ENCODE measurements around the gene ANTKMT. TPM values are rescaled to one million over a fixed set of nuclear protein-coding genes. Genes with fewer than 3 reads are reported as not detected.

ANTKMT gene
- total RNA-seq, 4 donors from 2014 or later: 43.7 to 98.7 (median 78.6) TPM

GRCh38 chr16:732332-732731 is 11.4 kb downstream of the ANTKMT start:
- Histone ChIP-seq H3K4me1 (peaks cover 0 to 21% (median 16%) of the 10 kb centered on the region in 4 donors), H3K9me3 (no peaks in the 10 kb centered on the region), H3K27ac (no peak overlapping the region), H3K4me3 (no peak overlapping the region), H3K36me3 (peaks cover 0 to 77% (median 0%) of the 10 kb centered on the region in 3 donors), H3K27me3 (peaks cover 0 to 5% of the 10 kb centered on the region in 2 donors)
- 86 to 90% methylated on average over 12 of the region's 12 CpGs for WGBS, 2 donors
- DNase-seq (ENCODE audit: low spot score in 2 of 2): no peak
- no peak for TF ChIP-seq CTCF (IDR thresholded peaks at IDR 0.05)

GRCh38 chr16:732936-733335 is 12.0 kb downstream of the ANTKMT start:
- TF ChIP-seq CTCF (IDR thresholded peaks at IDR 0.05) (no peak), POLR2A (IDR thresholded peaks at IDR 0.05) (no peak), EP300 (IDR thresholded peaks at IDR 0.05) (no peak)
- H3K36me3 ChIP-seq: peaks cover 0 to 83% (median 0%) of the 10 kb centered on the region in 3 donors
- 86 to 92% methylated on average over 13 of the region's 13 CpGs for WGBS, 2 donors

GRCh38 chr16:733382-734207 is 12.6 kb downstream of the ANTKMT start:
- Histone ChIP-seq H3K27me3 (no peaks in the 10 kb centered on the region), H3K36me3 (peaks cover 0 to 90% (median 0%) of the 10 kb centered on the region in 3 donors), H3K4me3 (no peak overlapping the region), H3K9me3 (no peaks in the 10 kb centered on the region), H3K27ac (no peak overlapping the region), H3K4me1 (peaks cover 0 to 8% (median 4%) of the 10 kb centered on the region in 4 donors)
- DNase-seq (ENCODE audit: low spot score in 2 of 2): no peak
- TF ChIP-seq EP300 (IDR thresholded peaks at IDR 0.05): no peak
- no peak for TF ChIP-seq POLR2A (IDR thresholded peaks at IDR 0.05)
- no peak for TF ChIP-seq CTCF (IDR thresholded peaks at IDR 0.05)
- WGBS, 2 donors: 80 to 88% methylated on average over 18 to 34 of the region's 34 CpGs

More at GRCh38 chr16:732936-733335, 12.0 kb downstream of the ANTKMT start:
- H3K4me3 ChIP-seq: no peak overlapping the region
- H3K27ac ChIP-seq: no peak overlapping the region
- no peak for DNase-seq (ENCODE audit: low spot score in 2 of 2)
- H3K4me1 ChIP-seq: peaks cover 0 to 15% (median 10%) of the 10 kb centered on the region in 4 donors
- no peaks in the 10 kb centered on the region for H3K9me3 ChIP-seq
- H3K27me3 ChIP-seq: no peaks in the 10 kb centered on the region

GRCh38 chr16:734208-734980 is 13.4 kb downstream of the ANTKMT start:
- no peaks in the 10 kb centered on the region for H3K9me3 ChIP-seq
- peaks cover 0 to 98% (median 0%) of the 10 kb centered on the region in 3 donors for H3K36me3 ChIP-seq
- DNase-seq (ENCODE audit: low spot score in 2 of 2): no peak
- peaks cover 0 to under 1% (median under 1%) of the 10 kb centered on the region in 4 donors for H3K4me1 ChIP-seq
- H3K4me3 ChIP-seq: no peak overlapping the region
- H3K27me3 ChIP-seq: no peaks in the 10 kb centered on the region
- WGBS, 2 donors: 88 to 91% methylated on average over 46 to 49 of the region's 49 CpGs
- TF ChIP-seq EP300 (IDR thresholded peaks at IDR 0.05) (no peak), CTCF (IDR thresholded peaks at IDR 0.05) (no peak), POLR2A (IDR thresholded peaks at IDR 0.05) (no peak)
- H3K27ac ChIP-seq: no peak overlapping the region
